Activated naive CD8-positive, alpha-beta T cell treated with anti-CD3 and anti-CD28 coated beads, Interleukin-2, amount 50 U/mL, for 24 hours (primary cell): Measurements from ENCODE around the gene KLHL33.

ENCODE experiments used
- ATAC-seq: fragments of 150-1000 bp; cut with Tn5 transposase; one replicate; pipeline ENCODE4 v1.10.0; 2021
- DNase-seq: peaks from one replicate; pipeline ENCODE4 v3.0.0; 2021
- H3K27ac Mint-ChIP-seq: one replicate; pipeline ENCODE4 v1.8.0; 2021; ENCODE audit warnings: mild to moderate bottlenecking, mixed read lengths
- H3K27me3 Mint-ChIP-seq: one replicate; pipeline ENCODE4 v1.8.0; 2021; ENCODE audit warnings: mixed read lengths
- H3K36me3 Mint-ChIP-seq: one replicate; pipeline ENCODE4 v1.8.0; 2021; ENCODE audit warnings: low read depth, mixed read lengths
- H3K4me1 Mint-ChIP-seq: one replicate; pipeline ENCODE4 v1.8.0; 2021; ENCODE audit warnings: mixed read lengths
- H3K4me3 Mint-ChIP-seq: one replicate; pipeline ENCODE4 v1.8.0; 2021; ENCODE audit warnings: mild to moderate bottlenecking, moderate library complexity, mixed read lengths
- H3K9me3 Mint-ChIP-seq: one replicate; pipeline ENCODE4 v1.8.0; 2021; ENCODE audit warnings: mixed read lengths

Gene KLHL33

GRCh38 chr14:20412876-20413743 lies 22.9 kb downstream of the KLHL33 start, which contains the start of gene TEP1:
TEP1 (minus strand) TSS chr14:20413501; CDS start chr14:20408439, 5,062 bp downstream.
- no peaks in the 10 kb centered on the region for H3K27me3 Mint-ChIP-seq
- DNase-seq: peak; percentile 82
- peaks cover 42% of the 10 kb centered on the region for H3K4me1 Mint-ChIP-seq
- peak; percentile 86 for ATAC-seq
- H3K4me3 Mint-ChIP-seq: peak within 1 kb of the TSS; percentile 90
- no peaks in the 10 kb centered on the region for H3K9me3 Mint-ChIP-seq
- peaks cover 5% of the 10 kb centered on the region for H3K36me3 Mint-ChIP-seq
- peak within 1 kb of the TSS; percentile 89 for H3K27ac Mint-ChIP-seq

GRCh38 chr14:20412411-20412810 lies 23.6 kb downstream of the KLHL33 start:
- Mint-ChIP-seq H3K9me3 (no peaks in the 10 kb centered on the region), H3K4me3 (peak overlapping the region; percentile 90), H3K36me3 (peaks cover 12% of the 10 kb centered on the region), H3K4me1 (peaks cover 42% of the 10 kb centered on the region), H3K27me3 (no peaks in the 10 kb centered on the region), H3K27ac (peak overlapping the region; percentile 89)
- DNase-seq: no peak
- peak; percentile 14 for ATAC-seq

GRCh38 chr14:20409226-20409625 lies 26.7 kb downstream of the KLHL33 start:
- no peak for ATAC-seq
- H3K36me3 Mint-ChIP-seq: peaks cover 29% of the 10 kb centered on the region
- no peak for DNase-seq
- H3K4me1 Mint-ChIP-seq: peaks cover 46% of the 10 kb centered on the region
- no peaks in the 10 kb centered on the region for H3K9me3 Mint-ChIP-seq
- no peaks in the 10 kb centered on the region for H3K27me3 Mint-ChIP-seq
- peak overlapping the region; percentile 10 for H3K27ac Mint-ChIP-seq
- H3K4me3 Mint-ChIP-seq: no peak overlapping the region

GRCh38 chr14:20403521-20403920 lies 32.4 kb downstream of the KLHL33 start:
- H3K4me1 Mint-ChIP-seq: peaks cover 40% of the 10 kb centered on the region

GRCh38 chr14:20400965-20401593 lies 34.9 kb downstream of the KLHL33 start:
- Mint-ChIP-seq H3K9me3 (no peaks in the 10 kb centered on the region), H3K4me1 (peaks cover 33% of the 10 kb centered on the region), H3K36me3 (peaks cover 38% of the 10 kb centered on the region), H3K4me3 (peak overlapping the region; percentile 60), H3K27ac (peak overlapping the region; percentile 90), H3K27me3 (no peaks in the 10 kb centered on the region)
- peak; percentile 90 for ATAC-seq
- DNase-seq: no peak

More at GRCh38 chr14:20403521-20403920, 32.4 kb downstream of the KLHL33 start:
- H3K27ac Mint-ChIP-seq: no peak overlapping the region
- no peaks in the 10 kb centered on the region for H3K9me3 Mint-ChIP-seq
- H3K27me3 Mint-ChIP-seq: no peaks in the 10 kb centered on the region
- peaks cover 49% of the 10 kb centered on the region for H3K36me3 Mint-ChIP-seq
- ATAC-seq: no peak
- no peak for DNase-seq
- H3K4me3 Mint-ChIP-seq: no peak overlapping the region

DNA sequence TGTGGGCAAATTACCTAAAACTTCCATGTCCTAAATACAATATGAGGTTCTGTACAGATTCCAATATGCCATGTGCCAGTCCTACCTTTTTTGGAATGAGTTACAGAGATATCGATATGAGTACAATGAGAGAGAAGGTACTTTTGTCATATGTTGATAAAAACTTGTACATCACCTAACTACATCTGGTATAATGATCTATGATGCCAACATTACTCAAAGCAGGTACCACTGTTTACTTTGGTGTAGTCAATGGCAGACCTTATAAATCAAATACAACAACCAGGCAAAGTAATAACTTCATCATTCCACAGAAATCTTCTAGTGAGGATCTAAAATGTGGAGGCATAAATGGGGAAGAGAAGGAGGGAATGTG lies 35.4 kb downstream of the KLHL33 start:
- Mint-ChIP-seq H3K9me3 (no peaks in the 10 kb centered on the region), H3K27me3 (no peaks in the 10 kb centered on the region), H3K4me1 (peaks cover 29% of the 10 kb centered on the region), H3K36me3 (peaks cover 42% of the 10 kb centered on the region), H3K27ac (peak overlapping the region; percentile 90), H3K4me3 (peak overlapping the region; percentile 60)
- DNase-seq (no peak), ATAC-seq (peak; percentile 26)

- Mint-ChIP-seq H3K4me3 (no peak overlapping the region), H3K4me1 (peaks cover 22% of the 10 kb centered on the region), H3K27ac (no peak overlapping the region), H3K9me3 (no peaks in the 10 kb centered on the region), H3K27me3 (no peaks in the 10 kb centered on the region), H3K36me3 (peaks cover 38% of the 10 kb centered on the region)
- ATAC-seq (no peak), DNase-seq (no peak)
These were observed 38.5 kb downstream of the KLHL33 start for GRCh38 chr14:20397511-20397910.

GRCh38 chr14:20391505-20391904 lies 44.5 kb downstream of the KLHL33 start:
- Mint-ChIP-seq H3K4me3 (no peak overlapping the region), H3K27ac (no peak overlapping the region)

DNA sequence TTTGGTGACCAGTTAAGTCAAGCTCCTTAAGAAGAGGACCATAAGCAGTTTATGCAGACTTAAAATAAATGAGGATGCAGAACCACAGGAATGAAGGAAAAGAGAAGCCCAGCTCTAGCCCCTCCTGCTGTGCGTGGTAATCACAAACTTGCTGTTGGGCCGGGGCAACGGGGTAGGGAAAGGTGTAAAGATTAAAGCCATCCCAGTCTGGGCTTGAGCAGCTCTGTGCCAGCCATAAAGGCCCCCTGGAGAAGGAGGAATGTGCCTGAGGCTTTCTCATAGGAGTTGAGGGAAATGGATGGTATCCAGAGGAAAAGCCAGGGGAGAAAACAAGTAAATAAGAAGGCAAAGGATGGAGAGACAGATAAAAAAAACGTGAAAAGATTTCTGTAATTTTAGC lies 47.8 kb downstream of the KLHL33 start:
- DNase-seq (no peak), ATAC-seq (no peak)
- H3K4me1 Mint-ChIP-seq: peaks cover 4% of the 10 kb centered on the region
- peaks cover 43% of the 10 kb centered on the region for H3K36me3 Mint-ChIP-seq
- H3K27ac Mint-ChIP-seq: no peak overlapping the region
- H3K9me3 Mint-ChIP-seq: no peaks in the 10 kb centered on the region
- no peaks in the 10 kb centered on the region for H3K27me3 Mint-ChIP-seq
- H3K4me3 Mint-ChIP-seq: no peak overlapping the region

More at GRCh38 chr14:20391505-20391904, 44.5 kb downstream of the KLHL33 start:
- no peak for DNase-seq
- H3K36me3 Mint-ChIP-seq: peaks cover 36% of the 10 kb centered on the region
- peaks cover 4% of the 10 kb centered on the region for H3K4me1 Mint-ChIP-seq
- no peak for ATAC-seq
- H3K27me3 Mint-ChIP-seq: no peaks in the 10 kb centered on the region
- no peaks in the 10 kb centered on the region for H3K9me3 Mint-ChIP-seq

- no peak for ATAC-seq
- no peak overlapping the region for H3K4me3 Mint-ChIP-seq
These were observed 48.4 kb downstream of the KLHL33 start for GRCh38 chr14:20387576-20387975.

GRCh38 chr14:20386276-20386855 lies 49.6 kb downstream of the KLHL33 start:
- no peak for ATAC-seq
- H3K36me3 Mint-ChIP-seq: peaks cover 47% of the 10 kb centered on the region
- no peak for DNase-seq
- H3K27ac Mint-ChIP-seq: no peak overlapping the region
- no peaks in the 10 kb centered on the region for H3K9me3 Mint-ChIP-seq
- H3K4me1 Mint-ChIP-seq: peaks cover 4% of the 10 kb centered on the region
- H3K27me3 Mint-ChIP-seq: no peaks in the 10 kb centered on the region
- H3K4me3 Mint-ChIP-seq: no peak overlapping the region

More at GRCh38 chr14:20387576-20387975, 48.4 kb downstream of the KLHL33 start:
- no peaks in the 10 kb centered on the region for H3K9me3 Mint-ChIP-seq
- H3K36me3 Mint-ChIP-seq: peaks cover 43% of the 10 kb centered on the region
- no peak overlapping the region for H3K27ac Mint-ChIP-seq
- no peak for DNase-seq
- H3K27me3 Mint-ChIP-seq: no peaks in the 10 kb centered on the region
- H3K4me1 Mint-ChIP-seq: peaks cover 4% of the 10 kb centered on the region

GRCh38 chr14:20384886-20385285 lies 51.1 kb downstream of the KLHL33 start:
- Mint-ChIP-seq H3K9me3 (no peaks in the 10 kb centered on the region), H3K27ac (no peak overlapping the region)
- ATAC-seq: no peak

GRCh38 chr14:20384321-20384720 lies 51.6 kb downstream of the KLHL33 start:
- Mint-ChIP-seq H3K27ac (no peak overlapping the region), H3K27me3 (no peaks in the 10 kb centered on the region), H3K36me3 (peaks cover 54% of the 10 kb centered on the region), H3K4me1 (peaks cover 5% of the 10 kb centered on the region), H3K4me3 (no peak overlapping the region), H3K9me3 (no peaks in the 10 kb centered on the region)
- ATAC-seq: no peak
- DNase-seq: no peak

More at GRCh38 chr14:20384886-20385285, 51.1 kb downstream of the KLHL33 start:
- Mint-ChIP-seq H3K4me1 (peaks cover 5% of the 10 kb centered on the region), H3K36me3 (peaks cover 52% of the 10 kb centered on the region), H3K4me3 (no peak overlapping the region), H3K27me3 (no peaks in the 10 kb centered on the region)
- no peak for DNase-seq

- peaks cover 49% of the 10 kb centered on the region for H3K36me3 Mint-ChIP-seq
These were observed 52.3 kb downstream of the KLHL33 start for GRCh38 chr14:20383636-20384035.

More at GRCh38 chr14:20383636-20384035, 52.3 kb downstream of the KLHL33 start:
- Mint-ChIP-seq H3K4me1 (peaks cover 5% of the 10 kb centered on the region), H3K27me3 (no peaks in the 10 kb centered on the region), H3K9me3 (no peaks in the 10 kb centered on the region), H3K4me3 (no peak overlapping the region), H3K27ac (no peak overlapping the region)
- no peak for DNase-seq
- ATAC-seq: no peak
